HUES48 (cell line): ENCODE results near the gene CARD11.
"Not testable (repeated sequence)": the region's sequence is repeated elsewhere in the genome, so short reads cannot be mapped to it uniquely, and the experiment has no call there.

ENCODE experiments used
- H3K27ac ChIP-seq: one replicate; pipeline ENCODE4 v1.7.0; 2013; ENCODE audit warnings: low read depth, low read length, inconsistent platforms
- H3K27me3 ChIP-seq: 2 replicates; pipeline ENCODE4 v1.6.1; 2013; ENCODE audit warnings: mild to moderate bottlenecking, low read length; ENCODE audit not compliant: control insufficient read depth, insufficient read depth
- H3K36me3 ChIP-seq: 2 replicates; pipeline ENCODE4 v1.6.1; 2013; ENCODE audit warnings: low read length; ENCODE audit not compliant: control insufficient read depth, insufficient read depth
- H3K4me1 ChIP-seq: 2 replicates; pipeline ENCODE4 v1.6.1; 2013; ENCODE audit warnings: mild to moderate bottlenecking, low read length; ENCODE audit not compliant: control insufficient read depth, insufficient read depth
- H3K4me3 ChIP-seq: 2 replicates; pipeline ENCODE4 v1.5.1; 2013; ENCODE audit warnings: mild to moderate bottlenecking, low read depth, low read length
- H3K9ac ChIP-seq: 2 replicates; pipeline ENCODE4 v1.6.1; 2013; ENCODE audit warnings: mild to moderate bottlenecking, low read depth, low read length, moderate library complexity
- H3K9me3 ChIP-seq: 2 replicates; pipeline ENCODE4 v1.6.1; 2013; ENCODE audit warnings: low read length; ENCODE audit not compliant: control insufficient read depth, insufficient read depth

CARD11 gene

GRCh38 chr7:3021224-3021623, 22.4 kb downstream of the CARD11 start:
- H3K27me3 ChIP-seq, H3K9ac ChIP-seq, H3K4me3 ChIP-seq, H3K9me3 ChIP-seq, H3K36me3 ChIP-seq, H3K27ac ChIP-seq, H3K4me1 ChIP-seq: not testable (repeated sequence)

GRCh38 chr7:3020416-3020815, 23.3 kb downstream of the CARD11 start:
- Histone ChIP-seq H3K4me1 (no peaks in the 10 kb centered on the region), H3K9ac (no peak overlapping the region), H3K36me3 (no peaks in the 10 kb centered on the region), H3K27ac (no peak overlapping the region), H3K27me3 (no peaks in the 10 kb centered on the region), H3K9me3 (no peaks in the 10 kb centered on the region), H3K4me3 (no peak overlapping the region)

- Histone ChIP-seq H3K4me3 (no peak overlapping the region), H3K9me3 (no peaks in the 10 kb centered on the region), H3K27ac (no peak overlapping the region), H3K9ac (no peak overlapping the region), H3K36me3 (no peaks in the 10 kb centered on the region), H3K4me1 (no peaks in the 10 kb centered on the region), H3K27me3 (no peaks in the 10 kb centered on the region)
These were observed 23.9 kb downstream of the CARD11 start for GRCh38 chr7:3019801-3020200.

- H3K36me3 ChIP-seq: no peaks in the 10 kb centered on the region
- H3K4me1 ChIP-seq: no peaks in the 10 kb centered on the region
- H3K27ac ChIP-seq: no peak overlapping the region
- H3K27me3 ChIP-seq: no peaks in the 10 kb centered on the region
- H3K9me3 ChIP-seq: no peaks in the 10 kb centered on the region
- no peak overlapping the region for H3K9ac ChIP-seq
- H3K4me3 ChIP-seq: no peak overlapping the region
These were observed 29.5 kb downstream of the CARD11 start for GRCh38 chr7:3013975-3014792.

- Histone ChIP-seq H3K4me3 (no peak overlapping the region), H3K27me3 (no peaks in the 10 kb centered on the region), H3K27ac (no peak overlapping the region), H3K9ac (no peak overlapping the region), H3K4me1 (no peaks in the 10 kb centered on the region), H3K36me3 (no peaks in the 10 kb centered on the region), H3K9me3 (no peaks in the 10 kb centered on the region)
These were observed 32.3 kb downstream of the CARD11 start for GRCh38 chr7:3011211-3011852.

GRCh38 chr7:3010161-3010560, 33.5 kb downstream of the CARD11 start:
- H3K4me3 ChIP-seq: no peak overlapping the region
- H3K9me3 ChIP-seq: no peaks in the 10 kb centered on the region
- H3K9ac ChIP-seq: no peak overlapping the region
- no peak overlapping the region for H3K27ac ChIP-seq
- no peaks in the 10 kb centered on the region for H3K27me3 ChIP-seq
- no peaks in the 10 kb centered on the region for H3K4me1 ChIP-seq
- H3K36me3 ChIP-seq: no peaks in the 10 kb centered on the region

GRCh38 chr7:3009086-3009485, 34.6 kb downstream of the CARD11 start:
- H3K27me3 ChIP-seq: no peaks in the 10 kb centered on the region
- H3K36me3 ChIP-seq: no peaks in the 10 kb centered on the region
- H3K4me1 ChIP-seq: no peaks in the 10 kb centered on the region
- H3K4me3 ChIP-seq: no peak overlapping the region
- no peaks in the 10 kb centered on the region for H3K9me3 ChIP-seq
- H3K9ac ChIP-seq: no peak overlapping the region
- H3K27ac ChIP-seq: no peak overlapping the region

GRCh38 chr7:3008386-3008785, 35.3 kb downstream of the CARD11 start:
- Histone ChIP-seq H3K4me3 (no peak overlapping the region), H3K9ac (no peak overlapping the region), H3K27me3 (no peaks in the 10 kb centered on the region), H3K36me3 (no peaks in the 10 kb centered on the region), H3K9me3 (no peaks in the 10 kb centered on the region), H3K27ac (no peak overlapping the region), H3K4me1 (no peaks in the 10 kb centered on the region)

GRCh38 chr7:3007696-3008095, 36.0 kb downstream of the CARD11 start:
- no peaks in the 10 kb centered on the region for H3K27me3 ChIP-seq
- no peak overlapping the region for H3K9ac ChIP-seq
- H3K27ac ChIP-seq: no peak overlapping the region
- no peaks in the 10 kb centered on the region for H3K36me3 ChIP-seq
- H3K9me3 ChIP-seq: no peaks in the 10 kb centered on the region
- H3K4me3 ChIP-seq: no peak overlapping the region
- no peaks in the 10 kb centered on the region for H3K4me1 ChIP-seq

- Histone ChIP-seq H3K9me3 (no peaks in the 10 kb centered on the region), H3K27ac (no peak overlapping the region), H3K4me3 (no peak overlapping the region), H3K36me3 (no peaks in the 10 kb centered on the region), H3K4me1 (no peaks in the 10 kb centered on the region), H3K27me3 (no peaks in the 10 kb centered on the region), H3K9ac (no peak overlapping the region)
These were observed 38.4 kb downstream of the CARD11 start for GRCh38 chr7:3005257-3005656.

GRCh38 chr7:3003936-3004335, 39.7 kb downstream of the CARD11 start:
- Histone ChIP-seq H3K27me3 (no peaks in the 10 kb centered on the region), H3K4me3 (no peak overlapping the region), H3K4me1 (no peaks in the 10 kb centered on the region), H3K9ac (no peak overlapping the region), H3K27ac (no peak overlapping the region), H3K36me3 (no peaks in the 10 kb centered on the region), H3K9me3 (no peaks in the 10 kb centered on the region)
